Left forelimb (tissue), 1 donor: ENCODE data around the gene GPR37L1.
"Not testable (repeated sequence)": the region's sequence is repeated elsewhere in the genome, so short reads cannot be mapped to it uniquely, and the experiment has no call there.

Experiments
- DNase-seq: peaks from one replicate; pipeline ENCODE4 v3.0.0-alpha.2; 2018; ENCODE audit warnings: low spot score

Gene GPR37L1

GRCh38 chr1:202110977-202111376 lies 11.7 kb upstream of the GPR37L1 start:
- DNase-seq: no peak

GRCh38 chr1:202111589-202111988 lies 11.1 kb upstream of the GPR37L1 start:
- DNase-seq: not testable (repeated sequence)

GRCh38 chr1:202112859-202113689 lies 9.6 kb upstream of the GPR37L1 start:
- DNase-seq: no peak

- DNase-seq: no peak
Observed at GRCh38 chr1:202113690-202114300, 8.9 kb upstream of the GPR37L1 start.

GRCh38 chr1:202116287-202116686 lies 6.4 kb upstream of the GPR37L1 start:
- no peak for DNase-seq

- no peak for DNase-seq
Observed at GRCh38 chr1:202117898-202118371, 4.8 kb upstream of the GPR37L1 start.

- DNase-seq: no peak
Observed at GRCh38 chr1:202121006-202121405, 1.7 kb upstream of the GPR37L1 start.

GRCh38 chr1:202123336-202123813 lies 658 bp downstream of the GPR37L1 start:
- no peak for DNase-seq

- no peak for DNase-seq
Observed at GRCh38 chr1:202124142-202124541, 1.4 kb downstream of the GPR37L1 start.

GRCh38 chr1:202125611-202126010 lies 2.9 kb downstream of the GPR37L1 start:
- no peak for DNase-seq

- DNase-seq: no peak
Observed at GRCh38 chr1:202126426-202126825, 3.7 kb downstream of the GPR37L1 start.

GRCh38 chr1:202127061-202127460 lies 4.3 kb downstream of the GPR37L1 start:
- DNase-seq: no peak

GRCh38 chr1:202127836-202128622 lies 5.3 kb downstream of the GPR37L1 start:
- DNase-seq: no peak

- DNase-seq: no peak
Observed at GRCh38 chr1:202129453-202130296, 7.0 kb downstream of the GPR37L1 start.

- no peak for DNase-seq
Observed at GRCh38 chr1:202130297-202130721, 7.6 kb downstream of the GPR37L1 start.

GRCh38 chr1:202130816-202131522 lies 8.3 kb downstream of the GPR37L1 start:
- no peak for DNase-seq

GRCh38 chr1:202131956-202132821 lies 9.5 kb downstream of the GPR37L1 start:
- no peak for DNase-seq

- no peak for DNase-seq
Observed at GRCh38 chr1:202133001-202133400, 10.3 kb downstream of the GPR37L1 start.

- DNase-seq: no peak
Observed at GRCh38 chr1:202133496-202133895, 10.8 kb downstream of the GPR37L1 start.

- DNase-seq: no peak
Observed at GRCh38 chr1:202133989-202134388, 11.3 kb downstream of the GPR37L1 start.
